ENCODE measurements around the gene BTN3A1.
"Not testable (repeated sequence)": the region's sequence is repeated elsewhere in the genome, so short reads cannot be mapped to it uniquely, and the experiment has no call there.

The BTN3A1 gene

DNA sequence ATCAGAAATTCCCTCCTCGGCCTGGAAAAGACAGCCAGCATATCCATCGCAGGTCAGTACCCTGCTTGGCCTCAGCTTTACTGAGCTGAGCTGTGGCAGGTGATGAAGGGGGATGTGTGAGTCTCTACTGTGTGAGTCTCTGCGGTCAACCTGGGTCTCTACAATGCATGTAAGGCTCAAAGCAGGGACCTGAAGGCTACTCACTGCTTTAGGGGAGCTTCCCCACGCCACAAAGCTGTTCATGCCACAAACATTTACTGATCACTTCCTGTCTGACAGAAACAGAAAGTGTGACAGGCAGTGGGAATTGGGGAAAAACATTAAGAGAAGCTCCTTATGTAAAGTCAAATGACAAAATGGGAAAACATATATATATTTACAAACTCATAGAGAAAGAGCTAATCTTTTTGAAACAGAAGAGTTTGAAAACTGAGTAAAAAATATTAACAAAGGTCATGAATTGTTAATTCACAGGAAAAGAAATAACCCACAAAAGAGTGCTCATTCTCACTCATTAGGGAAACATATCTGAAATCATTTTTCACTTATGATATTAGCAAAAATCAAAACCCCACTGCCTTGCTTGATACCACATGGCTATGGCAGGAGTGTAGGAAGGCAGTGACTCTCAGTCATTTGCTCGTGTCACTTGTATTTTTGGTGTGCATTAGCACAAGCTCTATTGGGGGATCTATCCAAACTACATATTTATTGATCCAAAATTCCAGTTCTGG, 44.0 kb downstream of the BTN3A1 start:
- no peak for DNase-seq

DNA sequence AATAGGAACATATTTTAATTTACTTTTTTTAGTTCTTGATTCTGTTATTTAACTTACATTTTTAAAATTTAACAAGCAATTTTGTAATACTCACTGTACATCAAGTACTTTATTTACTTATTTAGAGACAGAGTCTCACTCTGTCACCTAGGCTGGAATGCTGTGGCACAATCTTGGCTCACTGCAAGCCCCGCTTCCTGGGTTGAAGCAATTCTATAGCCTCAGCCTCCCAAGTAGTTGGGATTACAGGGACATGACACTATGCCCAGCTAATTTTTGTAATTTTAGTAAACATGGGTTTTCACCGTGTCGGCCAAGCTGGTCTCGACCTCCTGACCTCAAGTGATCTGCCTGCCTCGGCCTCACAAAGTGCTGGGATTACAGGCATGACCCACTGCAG, 45.2 kb downstream of the BTN3A1 start:
- no peak for DNase-seq

DNA sequence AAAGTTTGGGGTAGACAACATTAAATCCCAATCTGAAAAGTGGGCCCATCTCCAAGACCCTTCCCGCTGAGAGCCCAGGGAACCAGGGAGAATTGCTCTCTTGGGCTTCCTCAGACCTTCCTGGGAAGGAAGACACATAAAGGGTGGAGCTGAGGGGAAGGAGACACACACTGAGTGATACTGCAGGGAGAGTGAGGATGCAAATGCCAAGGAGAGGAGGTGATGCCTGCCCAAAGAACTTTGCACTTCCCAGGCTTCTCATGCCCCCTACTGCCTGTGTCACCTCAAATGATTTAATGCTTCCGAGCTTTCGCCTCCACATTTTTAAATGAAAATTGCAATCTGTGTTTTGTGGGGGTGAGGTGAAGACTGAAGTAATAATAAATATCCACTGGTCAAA, 48.2 kb downstream of the BTN3A1 start:
- no peak for DNase-seq

DNA sequence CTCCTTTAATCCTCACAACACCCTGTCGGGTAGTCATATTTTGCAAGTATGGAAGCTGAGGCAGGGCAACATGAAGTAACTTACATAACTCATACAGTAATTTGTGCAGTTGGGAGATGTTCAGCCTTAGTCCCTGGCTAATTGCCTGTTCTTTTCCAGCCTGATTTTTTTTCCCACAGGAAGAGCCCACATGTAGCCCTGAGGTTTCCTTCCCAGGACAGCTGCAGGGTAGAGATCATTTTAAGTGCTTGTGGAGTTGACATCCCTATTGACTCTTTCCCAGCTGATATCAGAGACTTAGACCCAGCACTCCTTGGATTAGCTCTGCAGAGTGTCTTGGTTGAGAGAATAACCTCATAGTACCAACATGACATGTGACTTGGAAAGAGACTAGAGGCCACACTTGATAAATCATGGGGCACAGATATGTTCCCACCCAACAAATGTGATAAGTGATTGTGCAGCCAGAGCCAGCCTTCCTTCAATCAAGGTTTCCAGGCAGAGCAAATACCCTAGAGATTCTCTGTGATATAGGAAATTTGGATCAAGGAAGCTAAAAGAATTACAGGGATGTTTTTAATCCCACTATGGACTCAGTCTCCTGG, 50.7 kb downstream of the BTN3A1 start:
- no peak for DNase-seq

DNA sequence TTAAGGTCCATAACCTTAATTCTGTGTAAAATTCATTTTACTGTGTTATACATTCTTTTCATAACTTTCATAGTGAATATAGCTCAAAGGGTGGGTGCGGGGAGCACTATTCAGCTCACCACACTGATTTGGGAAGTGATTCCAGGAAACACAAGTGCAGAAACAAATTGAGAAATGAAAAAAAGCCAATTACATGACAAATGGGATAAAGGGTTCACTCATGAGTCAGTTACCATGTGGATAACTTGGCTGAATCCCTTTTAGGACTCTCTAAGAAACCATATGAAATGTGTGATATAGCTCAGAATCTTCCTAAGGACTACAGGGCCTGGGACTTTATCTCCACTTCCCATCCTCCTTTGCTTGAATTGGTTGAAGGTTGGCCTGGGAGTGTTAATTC, 52.6 kb downstream of the BTN3A1 start:
- DNase-seq = peak; percentile 62

DNA sequence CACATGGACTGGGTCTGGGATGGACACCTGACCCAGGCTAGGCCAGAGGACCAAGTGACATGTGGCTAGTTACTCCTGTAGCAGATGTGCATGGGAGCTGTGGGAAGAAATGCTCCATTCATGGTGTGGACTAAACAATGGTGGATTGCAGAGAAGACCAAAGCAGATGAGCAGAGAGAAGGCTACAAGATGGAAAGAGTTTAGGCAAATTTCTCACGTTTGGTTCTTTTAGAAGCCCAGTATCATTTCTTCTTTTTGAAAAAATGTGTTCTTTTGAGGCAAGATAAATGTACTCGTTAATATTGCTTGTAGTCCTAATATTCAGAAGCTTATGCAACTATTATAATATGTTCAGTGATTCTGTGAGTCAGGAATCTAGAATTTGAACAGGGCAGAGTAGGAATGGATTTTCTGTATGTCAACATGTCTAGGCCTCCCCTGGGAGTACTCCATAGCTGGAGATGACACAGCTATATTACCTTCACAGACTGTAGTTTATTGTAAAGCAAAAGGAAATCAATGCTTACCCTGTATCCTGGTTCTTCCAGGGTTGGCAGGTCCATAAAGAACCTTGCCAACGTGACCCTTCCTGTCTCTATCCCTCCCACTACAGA, 53.4 kb downstream of the BTN3A1 start:
- peak; percentile 50 for DNase-seq

DNA sequence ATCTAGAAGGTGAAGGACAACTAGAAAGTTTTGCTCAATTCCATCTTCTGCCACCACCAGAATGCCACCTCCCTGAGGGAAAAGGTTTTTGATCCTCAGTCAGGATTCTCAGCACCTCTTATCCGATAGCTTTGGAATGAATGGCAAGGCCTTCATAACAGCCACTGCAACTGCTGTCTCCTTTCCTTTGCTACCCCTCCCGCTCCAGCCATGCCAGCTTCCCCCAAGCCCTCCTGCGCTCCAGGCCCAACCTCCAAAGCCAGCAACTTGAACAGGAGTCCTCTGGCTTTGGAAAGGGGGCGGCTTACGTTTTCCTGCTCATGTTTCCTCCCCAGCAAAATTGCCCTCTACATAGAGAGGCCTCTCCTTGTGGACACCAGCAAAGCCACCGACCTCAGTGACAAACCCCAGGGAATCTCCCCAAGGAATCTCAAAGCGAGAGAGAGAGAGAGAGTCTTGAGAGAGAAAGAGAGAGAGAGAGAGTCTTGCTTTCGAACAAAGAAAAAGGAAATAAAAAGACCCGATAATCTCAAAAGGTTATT, 55.3 kb downstream of the BTN3A1 start:
- no peak for DNase-seq

DNA sequence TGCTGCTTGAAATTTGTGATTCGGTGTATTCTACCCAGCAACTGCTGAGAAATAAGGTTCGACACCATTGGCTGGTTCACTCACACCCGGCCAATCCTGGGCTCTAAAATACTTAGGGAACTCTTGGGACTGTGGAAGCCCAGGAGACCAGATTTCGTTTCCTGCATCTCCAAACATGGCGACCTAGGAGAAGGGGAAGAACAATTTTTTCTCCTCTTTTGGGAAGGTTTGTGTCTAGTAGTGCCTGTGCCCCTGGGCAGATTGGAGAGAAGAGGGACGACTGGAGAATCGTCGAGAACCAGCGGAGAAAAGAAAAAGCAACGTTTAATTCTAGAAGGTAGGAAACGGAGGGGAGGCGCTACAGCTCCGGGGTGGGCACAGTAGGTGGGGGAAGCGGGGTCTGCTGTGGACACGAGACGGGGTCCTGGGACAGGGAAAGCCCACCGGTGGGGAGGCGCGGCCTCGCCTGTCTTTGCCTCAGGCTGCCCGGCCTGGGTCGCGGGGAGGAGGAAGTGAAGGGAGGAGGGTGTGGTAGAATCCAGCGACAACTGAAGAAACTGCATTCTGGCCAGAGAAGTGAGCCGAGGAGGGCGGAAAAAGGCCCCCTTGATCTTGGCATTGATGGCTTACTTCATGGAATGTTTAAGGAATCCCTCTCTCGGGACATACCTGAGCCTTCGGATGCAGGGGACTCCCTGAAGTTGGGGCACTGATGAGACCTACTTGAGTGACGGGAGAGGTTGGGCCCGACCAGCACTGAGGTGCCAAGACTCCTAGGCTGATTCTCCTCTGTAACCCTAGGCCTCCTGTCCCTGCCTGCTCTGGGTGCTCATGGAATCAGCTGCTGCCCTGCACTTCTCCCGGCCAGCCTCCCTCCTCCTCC, 56.0 kb downstream of the BTN3A1 start, which contains the start of gene BTN2A1:
TSS of gene BTN2A1 (plus strand) at position 150 of the 883 bp plus-strand sequence. CDS start at position 832, 682 bp downstream.
- peak; percentile 93 for DNase-seq

DNA sequence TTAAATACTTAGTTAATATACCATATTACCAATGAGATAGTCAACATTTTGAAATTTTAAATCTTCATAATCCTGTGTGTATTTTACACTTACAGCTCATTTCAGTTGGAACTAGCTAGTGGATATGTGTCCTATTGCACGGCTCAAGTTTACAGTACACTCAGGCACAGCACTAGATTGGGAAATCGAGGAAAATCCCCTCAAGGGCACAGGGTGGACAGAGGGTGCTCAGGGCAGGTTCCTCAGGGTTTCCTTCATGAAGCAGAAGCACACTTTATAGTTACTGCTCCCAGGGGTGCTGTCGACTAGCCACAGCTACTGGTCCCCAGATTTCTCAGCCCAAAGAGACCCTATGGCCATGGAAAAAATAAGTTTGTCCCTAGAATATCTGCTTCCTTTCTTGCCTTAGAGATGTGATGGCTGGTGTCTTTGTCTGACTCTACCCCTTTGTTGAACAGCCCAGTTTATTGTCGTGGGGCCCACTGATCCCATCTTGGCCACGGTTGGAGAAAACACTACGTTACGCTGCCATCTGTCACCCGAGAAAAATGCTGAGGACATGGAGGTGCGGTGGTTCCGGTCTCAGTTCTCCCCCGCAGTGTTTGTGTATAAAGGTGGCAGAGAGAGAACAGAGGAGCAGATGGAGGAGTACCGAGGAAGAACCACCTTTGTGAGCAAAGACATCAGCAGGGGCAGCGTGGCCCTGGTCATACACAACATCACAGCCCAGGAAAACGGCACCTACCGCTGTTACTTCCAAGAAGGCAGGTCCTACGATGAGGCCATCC, 57.1 kb downstream of the BTN3A1 start:
- no peak for DNase-seq

DNA sequence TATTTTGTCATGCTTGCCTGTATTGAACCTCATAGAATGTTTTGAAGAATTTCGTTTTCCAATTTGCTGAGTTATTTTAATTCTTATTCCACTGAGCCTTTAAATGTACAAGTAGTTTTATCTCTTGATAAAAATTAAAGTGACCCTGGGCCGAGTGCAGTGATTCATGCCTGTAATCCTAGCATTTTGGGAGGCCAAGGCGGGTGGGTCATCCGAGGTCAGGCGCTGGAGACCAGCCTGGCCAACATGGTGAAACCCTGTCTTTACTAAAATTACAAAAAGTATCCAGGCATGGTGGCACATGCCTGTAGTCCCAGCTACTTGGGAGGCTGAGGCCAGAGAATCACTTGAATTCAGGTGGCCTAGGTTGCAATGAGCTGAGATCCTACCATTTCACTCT, 59.3 kb downstream of the BTN3A1 start:
- DNase-seq = not testable (repeated sequence)

DNA sequence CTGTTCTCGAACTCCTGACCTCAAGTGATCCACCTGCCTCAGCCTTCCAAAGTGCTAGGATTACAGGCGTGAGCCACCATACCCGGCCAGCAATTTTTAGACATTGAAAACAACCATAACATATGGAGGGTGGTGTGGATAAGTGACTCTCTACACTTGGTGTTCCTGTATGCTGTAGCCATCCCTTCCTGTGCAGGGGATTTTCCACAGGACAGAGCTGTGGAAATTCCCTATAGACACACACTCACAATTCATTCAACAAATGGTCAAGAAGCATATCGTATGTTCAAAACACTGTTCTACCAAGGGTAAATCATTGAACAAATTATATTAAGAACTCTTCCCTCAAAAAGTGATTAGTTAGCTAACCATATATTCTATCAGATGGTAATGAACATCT, 61.9 kb downstream of the BTN3A1 start:
- no peak for DNase-seq

DNA sequence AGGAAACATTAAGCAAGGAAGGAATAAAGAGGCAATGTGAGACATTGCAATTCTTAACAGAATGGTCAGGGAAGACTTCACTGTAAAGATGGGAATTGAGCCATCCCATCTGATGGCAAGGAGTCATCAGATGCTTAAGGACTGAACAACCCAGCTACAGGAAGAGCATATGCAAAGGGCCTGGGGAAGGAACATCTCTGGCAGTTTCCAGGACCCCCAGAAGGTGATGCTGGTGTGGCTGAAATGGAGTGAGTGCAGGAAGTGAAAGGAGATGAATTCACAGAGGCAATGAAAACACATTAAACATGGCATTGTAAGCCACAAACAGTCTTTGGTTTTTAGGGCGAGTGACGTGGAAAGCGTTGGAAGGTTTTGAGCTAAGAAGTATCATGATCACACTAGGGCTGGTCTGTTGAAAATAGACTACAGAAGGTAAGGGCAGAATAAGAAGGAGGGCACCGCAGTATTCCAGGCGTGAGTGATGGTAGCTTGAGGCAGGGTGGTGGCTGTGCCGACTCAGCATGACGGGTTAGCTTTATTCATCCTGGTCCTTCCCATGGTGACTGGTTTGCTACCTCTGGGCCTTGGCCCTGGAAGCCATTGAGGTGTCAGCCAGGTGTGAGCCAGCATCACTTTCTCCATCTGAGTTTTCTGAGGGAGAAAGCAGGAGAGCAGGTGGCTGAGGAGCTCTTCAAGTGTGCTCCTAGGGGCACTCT, 62.5 kb downstream of the BTN3A1 start:
- no peak for DNase-seq

Data from fibroblast of skin of right biceps (primary cell).